ENCODE results near the gene USP21.

The USP21 gene

DNA sequence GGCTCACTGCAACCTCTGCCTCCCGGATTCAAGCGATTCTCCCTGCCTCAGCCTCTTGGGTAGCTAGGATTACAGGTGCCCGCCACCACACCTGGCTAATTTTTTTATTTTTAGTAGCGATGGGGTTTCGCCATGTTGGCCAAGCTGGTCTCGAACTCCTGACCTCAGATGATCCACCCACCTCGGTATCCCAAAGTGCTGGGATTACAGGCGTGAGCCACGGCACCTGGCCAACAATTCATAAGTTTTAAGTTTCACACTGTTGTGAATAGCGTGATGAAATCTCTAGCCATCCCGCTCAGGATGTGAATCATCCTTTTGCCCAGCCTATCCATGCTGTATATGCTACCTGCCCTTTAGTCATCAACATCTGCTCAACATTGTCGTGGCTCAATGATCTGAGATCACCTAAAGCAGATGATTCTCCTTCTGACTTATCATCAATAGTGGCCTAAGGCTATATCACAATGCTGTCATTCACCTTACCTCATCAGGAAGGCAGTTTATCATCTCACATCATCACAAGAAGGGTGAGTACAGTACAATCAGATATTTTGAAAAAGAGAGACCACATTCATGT lies 44.1 kb upstream of the USP21 start:
- TF ChIP-seq POLR2AphosphoS5 (IDR thresholded peaks at IDR 0.05; ENCODE audit: low read depth, low read length) (0 out of 2 replicates have a peak, but pooled peaks have one; percentile 7), SIN3A (IDR thresholded peaks at IDR 0.05; ENCODE audit: borderline replicate concordance, insufficient read depth, low read length) (no peak)

DNA sequence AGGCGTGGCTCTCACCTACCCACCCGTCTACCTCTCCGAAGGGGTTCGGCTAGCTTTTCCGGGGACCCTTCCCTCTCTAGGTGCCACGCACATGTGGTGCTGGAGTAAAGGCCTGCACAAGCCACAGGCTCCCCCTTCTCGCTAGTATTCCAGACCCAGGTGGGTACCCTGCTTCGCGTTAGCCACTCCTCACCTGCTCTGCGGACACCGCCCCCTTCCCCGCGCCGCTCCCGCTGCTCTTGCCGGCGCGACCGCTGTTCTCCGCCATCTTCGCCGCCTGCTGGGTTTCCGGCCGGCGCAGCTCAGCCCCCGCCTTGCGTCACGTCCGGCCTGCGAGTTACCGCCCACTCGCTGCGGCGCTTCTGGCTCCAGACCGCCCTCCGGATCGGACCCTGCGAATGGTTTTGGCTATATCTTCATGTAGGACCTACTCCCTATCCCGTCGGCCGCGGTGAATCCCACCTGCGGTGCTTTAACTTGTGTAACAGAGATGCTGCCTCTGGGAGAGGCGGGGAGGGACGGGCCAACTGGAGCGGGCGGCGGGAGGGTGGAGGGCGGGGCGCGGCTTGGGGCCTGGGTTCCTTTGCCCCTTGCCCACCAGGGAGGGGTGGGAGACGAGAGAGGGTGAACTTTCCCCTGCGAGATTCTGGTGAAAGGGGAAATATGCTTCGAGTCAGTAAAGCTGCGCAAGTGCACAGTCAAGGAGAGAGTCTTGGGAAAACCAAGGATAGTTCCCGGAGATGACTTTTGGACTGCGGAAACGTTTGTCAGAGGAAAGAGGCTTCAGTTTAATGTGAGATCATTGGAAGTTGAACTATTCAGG lies 41.3 kb upstream of the USP21 start, which contains the start of the genes NIT1 and PFDN2:
NIT1 (plus strand) TSS at position 347 of the 823 bp plus-strand sequence; CDS start at position 419, 72 bp downstream.
PFDN2 (minus strand) TSS at position 279 of the 823 bp plus-strand sequence; CDS start at position 268, 11 bp downstream.
- TF ChIP-seq POLR2AphosphoS5 (IDR thresholded peaks at IDR 0.05; ENCODE audit: low read depth, low read length) (peak; percentile 95), TAF1 (IDR thresholded peaks at IDR 0.05; ENCODE audit: borderline replicate concordance, insufficient read depth, low read length) (peak; percentile 98), SIN3A (IDR thresholded peaks at IDR 0.05; ENCODE audit: borderline replicate concordance, insufficient read depth, low read length) (peak; percentile 77; the same call in 1 of the 2 replicates), FOXP2 (optimal IDR thresholded peaks at IDR 0.05; ENCODE audit: borderline replicate concordance, extremely low read depth, extremely low read length, insufficient read depth) (peak; percentile 97)
- TF ChIP-seq, protein P1, sequence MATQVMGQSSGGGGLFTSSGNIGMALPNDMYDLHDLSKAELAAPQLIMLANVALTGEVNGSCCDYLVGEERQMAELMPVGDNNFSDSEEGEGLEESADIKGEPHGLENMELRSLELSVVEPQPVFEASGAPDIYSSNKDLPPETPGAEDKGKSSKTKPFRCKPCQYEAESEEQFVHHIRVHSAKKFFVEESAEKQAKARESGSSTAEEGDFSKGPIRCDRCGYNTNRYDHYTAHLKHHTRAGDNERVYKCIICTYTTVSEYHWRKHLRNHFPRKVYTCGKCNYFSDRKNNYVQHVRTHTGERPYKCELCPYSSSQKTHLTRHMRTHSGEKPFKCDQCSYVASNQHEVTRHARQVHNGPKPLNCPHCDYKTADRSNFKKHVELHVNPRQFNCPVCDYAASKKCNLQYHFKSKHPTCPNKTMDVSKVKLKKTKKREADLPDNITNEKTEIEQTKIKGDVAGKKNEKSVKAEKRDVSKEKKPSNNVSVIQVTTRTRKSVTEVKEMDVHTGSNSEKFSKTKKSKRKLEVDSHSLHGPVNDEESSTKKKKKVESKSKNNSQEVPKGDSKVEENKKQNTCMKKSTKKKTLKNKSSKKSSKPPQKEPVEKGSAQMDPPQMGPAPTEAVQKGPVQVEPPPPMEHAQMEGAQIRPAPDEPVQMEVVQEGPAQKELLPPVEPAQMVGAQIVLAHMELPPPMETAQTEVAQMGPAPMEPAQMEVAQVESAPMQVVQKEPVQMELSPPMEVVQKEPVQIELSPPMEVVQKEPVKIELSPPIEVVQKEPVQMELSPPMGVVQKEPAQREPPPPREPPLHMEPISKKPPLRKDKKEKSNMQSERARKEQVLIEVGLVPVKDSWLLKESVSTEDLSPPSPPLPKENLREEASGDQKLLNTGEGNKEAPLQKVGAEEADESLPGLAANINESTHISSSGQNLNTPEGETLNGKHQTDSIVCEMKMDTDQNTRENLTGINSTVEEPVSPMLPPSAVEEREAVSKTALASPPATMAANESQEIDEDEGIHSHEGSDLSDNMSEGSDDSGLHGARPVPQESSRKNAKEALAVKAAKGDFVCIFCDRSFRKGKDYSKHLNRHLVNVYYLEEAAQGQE (IDR thresholded peaks at IDR 0.05; ENCODE audit: insufficient read depth in 1 of 2, low read depth in 2 of 2, low read length in 2 of 2): peak; percentile 24 to 60; a peak in 3 of 4 replicates

DNA sequence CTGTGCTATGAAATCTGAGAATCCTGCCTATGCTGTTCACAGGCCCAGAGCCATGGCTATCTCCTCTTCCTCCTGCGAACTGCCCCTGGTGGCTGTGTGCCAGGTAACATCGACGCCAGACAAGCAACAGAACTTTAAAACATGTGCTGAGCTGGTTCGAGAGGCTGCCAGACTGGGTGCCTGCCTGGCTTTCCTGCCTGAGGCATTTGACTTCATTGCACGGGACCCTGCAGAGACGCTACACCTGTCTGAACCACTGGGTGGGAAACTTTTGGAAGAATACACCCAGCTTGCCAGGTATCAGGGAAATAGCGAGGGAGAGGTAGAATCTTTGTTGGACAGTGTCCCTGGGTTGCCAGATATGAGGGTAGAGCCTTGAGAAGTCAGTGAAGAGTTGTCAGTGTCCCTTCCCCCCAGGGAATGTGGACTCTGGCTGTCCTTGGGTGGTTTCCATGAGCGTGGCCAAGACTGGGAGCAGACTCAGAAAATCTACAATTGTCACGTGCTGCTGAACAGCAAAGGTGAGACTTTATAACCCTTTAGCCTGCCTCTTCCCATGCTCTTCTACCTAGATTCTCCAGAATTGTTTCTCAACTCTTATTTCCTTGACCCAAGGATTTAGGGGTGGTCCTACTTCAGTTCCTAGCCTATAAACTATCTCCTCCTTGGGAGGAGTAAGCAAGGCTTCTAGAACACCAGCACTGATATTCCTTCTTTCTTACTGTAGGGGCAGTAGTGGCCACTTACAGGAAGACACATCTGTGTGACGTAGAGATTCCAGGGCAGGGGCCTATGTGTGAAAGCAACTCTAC lies 40.0 kb upstream of the USP21 start:
- peak; percentile 40; the same call in 1 of the 2 replicates for TF ChIP-seq POLR2AphosphoS5 (IDR thresholded peaks at IDR 0.05; ENCODE audit: low read depth, low read length)
- no peak for TF ChIP-seq FOXP2 (optimal IDR thresholded peaks at IDR 0.05; ENCODE audit: borderline replicate concordance, extremely low read depth, extremely low read length, insufficient read depth)
- no peak for TF ChIP-seq SIN3A (IDR thresholded peaks at IDR 0.05; ENCODE audit: borderline replicate concordance, insufficient read depth, low read length)
- TF ChIP-seq TAF1 (IDR thresholded peaks at IDR 0.05; ENCODE audit: borderline replicate concordance, insufficient read depth, low read length): no peak
- TF ChIP-seq, protein P1 (IDR thresholded peaks at IDR 0.05; ENCODE audit: insufficient read depth in 1 of 2, low read depth in 2 of 2, low read length in 2 of 2): no peak

DNA sequence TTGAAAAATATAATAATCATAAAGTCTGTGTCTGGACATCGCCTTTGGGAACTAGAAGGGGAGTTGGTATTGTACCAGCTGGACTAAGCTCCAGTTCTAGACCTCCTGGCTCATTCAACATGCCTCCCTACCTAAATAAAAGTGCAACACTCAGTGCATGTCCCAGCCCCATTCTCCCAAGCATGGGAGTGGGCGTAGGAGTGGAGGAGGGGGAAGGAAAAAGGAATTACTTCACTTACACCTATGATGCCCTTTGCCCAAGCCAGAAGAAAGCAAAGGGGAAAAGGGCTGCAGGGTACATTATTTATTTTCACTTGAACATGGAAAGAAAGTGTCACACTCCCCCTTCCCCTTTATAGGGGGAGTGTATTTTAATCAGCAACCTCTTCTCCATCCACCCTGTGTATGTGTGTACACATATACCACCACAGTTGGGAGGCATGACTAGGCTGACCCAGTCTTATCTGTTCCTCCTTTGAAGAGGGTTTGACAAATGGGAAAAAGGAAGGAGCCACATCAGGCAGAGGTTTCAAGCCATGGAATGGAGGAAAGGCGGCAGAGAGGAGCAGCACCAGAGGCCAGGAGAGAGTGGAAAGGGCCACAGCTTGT lies 38.2 kb upstream of the USP21 start:
- TF ChIP-seq POLR2AphosphoS5 (IDR thresholded peaks at IDR 0.05; ENCODE audit: low read depth, low read length): peak; percentile 15; the same call in 1 of the 2 replicates
- TF ChIP-seq, protein P1 (IDR thresholded peaks at IDR 0.05; ENCODE audit: insufficient read depth in 1 of 2, low read depth in 2 of 2, low read length in 2 of 2): no peak

DNA sequence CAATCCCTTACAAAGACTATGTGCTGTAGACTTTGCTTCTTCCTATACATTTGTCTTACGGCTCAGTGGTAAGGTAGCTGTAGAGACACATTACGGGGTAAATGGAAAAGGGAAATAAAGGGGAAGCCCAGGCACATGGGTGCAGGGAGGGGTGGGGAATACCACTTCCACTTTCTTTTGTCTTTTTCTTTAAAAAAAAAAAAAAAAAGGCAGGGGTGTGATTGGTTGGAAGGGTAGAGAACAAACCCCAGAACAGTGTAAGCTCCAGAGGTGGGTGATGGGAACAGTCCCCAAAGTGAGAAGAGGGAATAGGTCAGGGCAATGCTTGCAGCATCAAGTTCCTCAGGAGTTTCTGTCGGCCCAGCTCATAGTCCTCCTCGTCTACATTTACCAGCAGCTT lies 37.5 kb upstream of the USP21 start:
- TF ChIP-seq POLR2AphosphoS5 (IDR thresholded peaks at IDR 0.05; ENCODE audit: low read depth, low read length): no peak

All from PFSK-1 (cell line).